Occipital lobe (tissue), 2 donors: ENCODE measurements around the gene RRBP1. TPM values are rescaled to one million over a fixed set of nuclear protein-coding genes. Genes with fewer than 3 reads are reported as not detected.
"Not testable (repeated sequence)": the region's sequence is repeated elsewhere in the genome, so short reads cannot be mapped to it uniquely, and the experiment has no call there.

Experiments used
- DNase-seq: peaks from one replicate; lab custom pipeline; 2025; lab: John Stamatoyannopoulos, UW
- total RNA-seq: library from RNA; depleted of rRNA; stranded (reverse); fragments of >200 nt; gene quantifications from one replicate; pipeline ENCODE4 v1.2.3, GENCODE V29; 2014

Gene RRBP1
- total RNA-seq, 1 donor from 2014 or later, result 5.6 TPM

DNA sequence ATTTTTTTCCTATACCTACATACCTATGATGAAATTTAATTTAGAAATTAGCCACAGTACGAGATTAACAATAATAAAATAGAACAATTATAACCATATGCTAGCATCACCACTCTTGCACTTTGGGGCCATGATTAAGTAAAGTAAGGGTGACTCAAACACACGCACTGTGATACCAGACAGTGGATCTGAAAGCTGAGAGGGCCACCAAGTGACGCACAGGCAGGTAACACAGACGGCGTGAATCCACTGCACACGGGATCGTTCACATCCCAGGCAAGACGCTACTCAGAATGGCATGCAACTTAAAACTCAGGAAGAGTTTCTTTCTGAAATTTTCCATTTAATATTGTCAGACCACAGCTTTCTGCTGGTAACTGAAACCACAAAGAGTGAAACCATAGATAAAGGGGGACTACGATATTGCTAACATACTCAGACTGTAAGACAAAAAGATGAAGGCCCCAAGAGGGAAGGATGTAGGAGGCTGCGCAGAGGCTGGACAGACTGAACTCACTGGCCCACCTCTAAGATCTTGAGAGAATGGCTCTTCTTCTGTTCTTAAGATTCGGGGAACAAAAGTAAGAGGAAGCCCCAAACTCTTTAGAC lies 17.9 kb downstream of the RRBP1 start:
- no peak for DNase-seq

- no peak for DNase-seq
These were observed 18.6 kb downstream of the RRBP1 start for GRCh38 chr20:17663486-17663885.

DNA sequence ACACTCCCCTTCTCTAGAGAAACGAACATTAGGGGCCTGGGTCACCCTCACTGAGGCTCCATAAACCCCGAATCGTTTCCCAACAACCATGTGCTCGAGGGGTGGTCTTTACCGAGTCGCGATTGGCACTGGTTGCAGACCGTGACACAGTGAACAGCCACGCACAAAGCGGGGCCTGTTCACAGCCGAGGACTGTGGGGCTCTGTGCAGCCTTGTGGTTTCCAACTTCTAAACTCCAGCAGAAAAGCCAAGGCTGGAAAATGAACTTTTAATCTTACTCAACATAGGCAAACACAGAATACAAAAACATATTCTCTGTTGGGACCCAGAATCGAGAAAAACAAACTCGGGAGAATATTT lies 19.0 kb downstream of the RRBP1 start:
- DNase-seq, result no peak

GRCh38 chr20:17662333-17663039 lies 19.6 kb downstream of the RRBP1 start:
- no peak for DNase-seq

- no peak for DNase-seq
These were observed 20.8 kb downstream of the RRBP1 start for GRCh38 chr20:17661121-17661744.

DNA sequence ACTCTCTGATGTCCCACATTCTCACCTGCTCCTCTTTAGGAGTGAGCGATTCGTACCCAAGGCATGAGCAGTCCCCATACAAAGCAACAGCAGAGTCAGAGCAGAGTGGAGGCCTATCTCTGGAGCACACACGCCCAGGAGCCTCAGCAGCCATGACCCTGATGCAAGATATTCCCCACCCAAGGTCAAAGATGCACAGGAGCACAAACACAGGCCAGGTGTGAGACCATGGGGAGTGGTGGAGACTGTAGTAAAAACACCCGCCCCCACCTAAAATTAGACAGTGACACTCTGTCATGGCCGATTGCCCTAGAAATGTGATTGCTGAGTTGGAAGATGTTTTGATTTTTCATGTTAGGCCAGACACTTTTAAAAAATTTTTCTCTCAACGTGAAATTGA lies 21.4 kb downstream of the RRBP1 start:
- DNase-seq, result no peak

GRCh38 chr20:17659801-17660200 lies 22.2 kb downstream of the RRBP1 start:
- no peak for DNase-seq

DNA sequence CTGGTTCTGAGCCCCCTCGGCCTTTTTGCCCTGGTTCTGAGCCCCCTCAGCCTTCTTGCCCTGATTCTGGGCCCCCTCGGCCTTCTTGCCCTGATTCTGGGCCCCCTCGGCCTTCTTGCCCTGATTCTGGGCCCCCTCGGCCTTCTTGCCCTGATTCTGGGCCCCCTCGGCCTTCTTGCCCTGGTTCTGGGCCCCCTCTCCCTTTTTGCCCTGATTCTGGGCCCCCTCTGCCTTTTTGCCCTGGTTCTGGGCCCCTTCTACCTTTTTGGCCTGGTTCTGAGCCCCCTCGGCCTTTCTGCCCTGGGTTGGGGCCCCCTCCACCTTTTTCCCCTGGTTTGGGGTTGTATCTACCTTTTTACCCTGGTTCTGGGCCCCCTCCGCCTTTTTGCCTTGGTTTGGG lies 22.7 kb downstream of the RRBP1 start:
- DNase-seq, result not testable (repeated sequence)

- no peak for DNase-seq
These were observed 23.4 kb downstream of the RRBP1 start for GRCh38 chr20:17658648-17658993.

DNA sequence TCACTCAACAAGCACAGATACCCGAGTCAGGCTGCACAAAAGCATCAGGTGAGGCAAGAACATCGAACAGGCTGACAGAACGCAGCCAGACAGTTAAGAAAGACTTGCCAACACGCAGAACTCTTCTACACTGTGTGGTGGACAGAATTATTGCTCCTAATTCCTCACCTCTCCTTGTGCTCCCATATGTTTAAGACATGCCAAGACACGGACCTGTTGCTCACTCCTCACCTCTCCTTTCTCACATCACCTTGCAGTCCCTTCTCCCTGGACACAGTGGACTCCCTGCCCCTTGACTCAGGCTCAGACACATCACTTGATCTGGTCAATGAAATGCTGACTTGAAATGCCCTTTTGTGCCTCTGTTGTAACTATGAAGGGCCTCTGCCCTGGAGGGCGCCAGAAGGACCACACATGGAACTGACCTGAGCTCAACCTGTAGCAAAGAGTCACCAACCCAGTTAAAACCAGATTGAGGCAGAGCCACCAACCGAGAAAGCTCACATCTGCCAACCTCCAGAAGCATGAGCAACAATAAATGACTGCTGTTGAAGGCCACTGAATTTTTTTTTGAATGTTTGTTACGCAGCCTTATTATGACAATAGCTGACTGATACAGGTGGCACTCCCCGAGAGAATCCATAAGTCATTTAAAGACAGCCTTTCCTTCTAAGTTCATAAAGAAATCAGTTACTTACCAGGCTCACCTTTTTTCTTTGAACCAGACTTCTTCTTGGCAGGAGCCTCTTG lies 24.0 kb downstream of the RRBP1 start:
- DNase-seq, result no peak

DNA sequence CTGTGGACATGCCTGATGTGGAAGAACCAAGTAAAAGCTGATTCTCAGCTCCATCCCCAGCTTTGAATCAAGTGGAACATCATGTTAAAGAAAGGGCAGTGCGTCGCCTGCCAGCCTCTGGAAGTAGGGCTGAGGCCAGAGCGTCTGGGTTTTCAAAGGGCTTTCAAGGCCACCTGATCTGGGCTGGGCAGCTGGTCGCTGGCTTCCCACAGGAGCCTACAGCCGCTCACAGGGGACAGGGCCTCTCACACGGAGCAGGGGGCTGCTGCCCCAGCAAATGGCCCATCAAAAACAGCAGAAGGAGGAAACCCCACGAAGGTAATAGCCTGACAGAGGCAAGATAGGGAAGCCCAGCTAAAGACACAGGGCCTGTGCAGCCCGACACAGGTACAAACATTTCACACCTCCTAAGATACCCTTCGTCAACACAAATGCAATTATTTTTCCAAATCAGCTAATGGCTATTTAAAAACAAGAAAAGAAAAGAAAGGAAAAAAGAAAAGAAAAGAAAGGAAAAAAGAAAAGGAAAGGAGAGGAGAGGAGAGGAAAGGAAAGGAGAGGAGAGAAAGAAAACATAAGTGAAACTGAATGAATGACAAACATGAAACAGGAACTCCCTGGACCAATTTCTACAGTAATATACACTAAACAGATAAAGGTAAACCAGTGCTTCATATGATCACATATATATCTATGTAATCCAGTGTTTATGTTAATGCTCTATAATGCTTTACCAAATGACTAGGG lies 24.8 kb downstream of the RRBP1 start:
- no peak for DNase-seq

- DNase-seq, result no peak
These were observed 26.1 kb downstream of the RRBP1 start for GRCh38 chr20:17655865-17656479.

GRCh38 chr20:17655286-17655651 lies 26.8 kb downstream of the RRBP1 start:
- no peak for DNase-seq

GRCh38 chr20:17654649-17655285 lies 27.3 kb downstream of the RRBP1 start:
- no peak for DNase-seq

GRCh38 chr20:17653835-17654648 lies 28.0 kb downstream of the RRBP1 start:
- no peak for DNase-seq

DNA sequence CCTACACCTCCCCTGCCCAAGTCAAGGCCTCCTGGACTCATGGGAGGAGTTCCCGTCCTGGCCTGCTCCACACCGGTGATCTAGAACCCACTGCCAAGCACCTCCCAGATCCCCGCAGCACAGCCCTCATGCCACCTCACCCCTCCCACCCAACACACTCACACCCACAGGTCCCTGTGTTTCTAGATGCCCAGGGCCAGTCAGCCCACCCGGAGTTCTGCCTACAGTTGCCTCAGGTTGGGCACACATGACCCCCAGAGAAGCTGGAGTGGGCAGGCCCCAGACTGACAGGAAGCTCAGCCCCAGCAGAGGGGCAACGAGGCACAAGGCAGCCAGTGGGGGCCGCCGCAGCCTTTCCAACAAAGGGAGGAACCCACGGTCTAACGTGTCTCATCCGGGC lies 29.6 kb downstream of the RRBP1 start:
- no peak for DNase-seq

GRCh38 chr20:17651760-17652388 lies 30.2 kb downstream of the RRBP1 start:
- DNase-seq, result no peak

DNA sequence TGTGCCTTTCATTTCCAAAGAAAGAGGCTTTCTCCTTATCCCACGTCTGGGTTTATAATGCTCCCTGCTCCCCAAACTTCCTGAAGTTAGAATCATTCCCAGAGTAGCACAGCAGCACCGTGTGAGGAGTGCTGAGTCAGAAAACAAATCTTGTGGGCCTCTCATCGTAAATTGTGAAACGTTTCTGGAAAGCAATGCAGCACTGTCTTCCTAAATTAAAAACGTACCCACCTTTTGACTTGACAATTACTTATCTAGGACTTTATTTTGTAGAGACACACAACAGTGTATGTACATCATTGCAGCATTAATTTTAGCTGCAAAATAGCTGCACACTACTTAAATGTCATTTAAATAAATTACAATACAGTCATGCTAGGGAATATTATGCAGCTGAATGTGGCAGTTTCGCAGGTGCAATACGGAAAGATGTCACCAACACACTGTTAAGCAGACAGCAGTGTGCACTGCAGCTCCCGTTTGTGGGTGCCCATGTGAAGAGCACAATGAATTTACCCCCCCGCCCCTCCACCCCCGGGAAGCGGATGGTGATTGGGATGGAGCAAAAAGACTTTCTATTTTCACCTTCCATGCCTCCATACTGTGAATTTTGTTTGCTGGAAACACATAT lies 30.8 kb downstream of the RRBP1 start:
- no peak for DNase-seq
